Fibroblast of upper back skin (primary cell): ENCODE data around the gene SKP1.
"Not testable (repeated sequence)": the region's sequence is repeated elsewhere in the genome, so short reads cannot be mapped to it uniquely, and the experiment has no call there.

Source experiments
- DNase-seq: peaks from one replicate; pipeline ENCODE4 v3.0.0-alpha.2; 2013

The SKP1 gene

GRCh38 chr5:134175921-134176510 is 734 bp downstream of the SKP1 start:
- DNase-seq = peak; percentile 13

DNA sequence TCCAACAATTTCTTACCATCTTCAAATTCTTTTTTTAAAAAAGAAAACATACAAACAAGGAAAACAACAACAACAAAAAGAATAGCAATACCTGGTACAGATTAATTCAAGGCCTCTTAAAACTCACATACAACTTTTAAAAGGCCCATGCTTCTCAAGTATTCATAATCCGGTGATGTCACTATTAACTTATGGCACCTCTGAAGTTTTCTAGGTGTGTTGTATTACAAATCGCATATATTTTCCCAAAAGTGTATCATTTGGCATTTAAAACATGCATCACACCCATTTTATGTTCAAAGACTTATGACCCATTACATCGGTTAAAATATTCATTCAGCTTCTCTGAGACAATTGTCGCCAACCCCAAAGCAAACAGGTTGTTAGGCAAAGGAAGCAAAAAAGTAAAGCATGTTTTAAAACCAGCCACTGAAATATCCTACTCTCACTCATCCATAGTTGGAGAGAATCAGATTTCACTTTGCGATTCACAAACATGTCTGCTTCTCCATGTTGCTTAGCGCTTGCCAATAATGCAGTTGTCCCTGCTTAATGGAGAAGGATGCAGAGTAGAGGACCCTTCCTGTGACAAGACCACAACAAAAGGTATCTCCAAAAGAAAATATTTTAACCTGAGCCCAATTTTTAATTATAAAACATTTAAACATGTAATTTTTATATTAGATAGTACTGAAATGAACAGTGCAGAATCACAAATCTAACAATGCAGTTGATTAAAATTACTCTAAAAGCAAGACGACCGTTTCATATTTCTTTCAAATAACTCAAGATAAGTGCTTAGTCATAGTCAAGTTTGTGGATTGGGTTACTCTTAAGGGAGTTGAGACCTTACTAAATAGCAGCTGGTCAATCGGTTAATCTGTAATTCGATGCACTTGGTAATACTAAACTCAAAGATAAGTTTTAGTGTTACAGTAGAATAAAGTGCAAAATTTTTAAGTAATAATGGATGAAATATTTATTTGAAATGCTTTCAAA is 1.6 kb downstream of the SKP1 start:
- peak; percentile 40 for DNase-seq

- no peak for DNase-seq
Measured at GRCh38 chr5:134171972-134172371, 4.8 kb downstream of the SKP1 start.

DNA sequence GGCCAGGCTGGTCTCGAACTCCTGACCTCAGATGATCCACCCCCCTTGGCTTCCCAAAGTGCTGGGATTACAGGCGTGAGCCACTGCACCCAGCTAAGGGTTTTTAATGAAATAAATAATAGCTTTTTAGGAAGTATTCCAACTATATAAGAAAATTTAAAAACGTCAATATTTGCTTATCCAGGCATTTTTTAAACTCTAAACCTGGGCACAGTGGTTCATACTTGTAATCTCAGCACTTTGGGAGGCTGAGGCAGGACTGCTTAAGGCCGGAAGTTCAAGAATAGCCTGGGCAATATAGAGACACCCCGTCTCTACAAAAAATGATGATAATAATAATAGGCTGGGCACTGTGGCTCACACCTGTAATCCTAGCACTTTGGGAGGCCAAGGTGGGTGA is 14.2 kb downstream of the SKP1 start:
- DNase-seq = no peak

DNA sequence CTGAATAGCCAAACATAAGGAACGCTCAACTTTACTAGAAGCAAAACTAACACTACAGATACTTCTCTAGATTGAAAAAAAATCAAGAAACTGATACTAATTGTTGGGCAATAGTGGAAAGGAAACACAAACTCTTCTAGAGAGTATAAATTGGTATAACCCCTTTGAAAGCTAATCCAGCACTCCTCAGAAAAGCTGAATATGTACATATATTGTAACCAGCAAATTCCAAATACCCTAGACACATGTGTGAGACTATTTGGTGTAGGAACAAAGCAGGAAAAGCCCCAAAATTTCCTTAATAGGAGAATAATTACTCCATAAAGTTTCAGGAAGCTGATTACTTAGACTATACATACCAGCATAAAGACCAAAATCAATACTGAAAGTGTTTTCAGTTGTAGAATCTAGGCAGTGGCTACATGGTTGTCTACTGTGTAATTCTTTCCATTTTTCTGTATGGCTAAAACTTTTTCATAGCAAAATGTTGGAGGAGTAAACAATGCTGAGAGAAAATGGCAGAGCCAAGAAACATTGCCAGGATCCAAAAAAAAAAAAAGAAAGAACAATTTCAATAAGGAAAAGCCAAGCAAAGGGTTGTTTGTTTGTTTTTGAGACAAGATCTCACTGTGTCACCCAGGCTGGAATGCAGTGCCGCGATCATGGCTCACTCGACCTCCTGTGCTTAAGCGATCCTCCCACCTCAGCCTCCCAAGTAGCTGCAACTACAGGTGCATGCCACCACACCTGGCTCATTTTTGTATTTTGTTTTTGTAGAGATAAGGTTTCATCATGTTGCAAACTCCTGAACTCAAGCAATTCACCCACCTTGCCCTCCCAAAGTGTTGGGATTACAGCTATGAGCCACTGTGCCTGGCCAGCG is 15.0 kb downstream of the SKP1 start:
- DNase-seq = no peak

- no peak for DNase-seq
Measured at GRCh38 chr5:134153657-134154056, 23.1 kb downstream of the SKP1 start.

- DNase-seq = no peak
Measured at GRCh38 chr5:134153241-134153640, 23.5 kb downstream of the SKP1 start.

GRCh38 chr5:134152173-134152832 is 24.4 kb downstream of the SKP1 start:
- not testable (repeated sequence) for DNase-seq

DNA sequence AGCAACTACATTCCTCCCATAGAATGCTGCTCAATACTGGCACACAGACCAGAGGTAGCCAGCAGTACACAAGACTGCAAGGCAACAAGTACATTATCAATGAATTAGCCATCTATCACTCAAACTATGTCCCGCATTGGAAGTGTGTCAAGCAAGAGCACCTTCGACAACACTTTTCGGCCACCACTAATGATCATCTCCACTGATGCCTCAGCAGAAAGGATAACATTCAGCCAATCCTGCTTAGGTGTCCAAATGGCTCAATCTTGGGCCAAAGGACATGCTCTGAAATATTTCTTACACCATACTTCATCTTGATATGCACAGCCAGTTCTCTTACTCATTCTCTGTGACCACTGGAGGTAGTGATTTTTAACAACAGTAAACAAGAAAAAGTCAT is 25.0 kb downstream of the SKP1 start:
- no peak for DNase-seq

DNA sequence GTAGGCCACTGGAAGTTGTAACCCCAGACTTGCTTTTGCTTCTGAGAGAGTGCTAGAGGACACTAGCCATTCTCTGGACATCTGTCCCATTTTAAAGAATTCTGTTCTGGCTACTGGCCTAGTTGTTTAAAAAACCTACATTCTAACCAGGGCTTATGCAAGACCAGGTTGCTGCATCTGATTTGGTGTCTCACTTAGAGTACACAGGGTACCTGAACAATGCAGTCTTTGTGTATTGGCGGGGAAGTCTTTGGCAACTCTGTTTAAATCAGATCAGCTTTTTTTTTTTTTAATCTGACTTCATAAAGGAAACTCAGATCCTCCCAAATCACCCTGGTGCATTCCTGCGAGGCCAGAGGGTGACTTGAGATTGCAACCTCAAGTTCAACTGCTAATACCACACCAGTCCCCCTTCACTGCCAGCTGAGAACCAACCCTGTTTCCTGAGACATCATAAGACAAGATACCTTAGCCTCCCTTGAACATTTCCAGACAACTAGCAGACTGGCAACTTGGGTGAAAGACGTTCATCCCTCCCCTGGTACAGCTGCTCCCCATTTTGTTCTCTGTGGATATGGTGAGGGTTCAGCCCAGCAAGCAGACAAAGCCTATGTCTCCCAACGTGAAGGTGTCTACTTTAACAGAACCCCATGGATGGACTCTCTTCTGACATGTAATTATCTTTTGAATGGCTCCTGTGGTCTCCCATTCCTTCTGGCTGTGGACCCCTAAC is 27.0 kb downstream of the SKP1 start:
- DNase-seq = no peak

DNA sequence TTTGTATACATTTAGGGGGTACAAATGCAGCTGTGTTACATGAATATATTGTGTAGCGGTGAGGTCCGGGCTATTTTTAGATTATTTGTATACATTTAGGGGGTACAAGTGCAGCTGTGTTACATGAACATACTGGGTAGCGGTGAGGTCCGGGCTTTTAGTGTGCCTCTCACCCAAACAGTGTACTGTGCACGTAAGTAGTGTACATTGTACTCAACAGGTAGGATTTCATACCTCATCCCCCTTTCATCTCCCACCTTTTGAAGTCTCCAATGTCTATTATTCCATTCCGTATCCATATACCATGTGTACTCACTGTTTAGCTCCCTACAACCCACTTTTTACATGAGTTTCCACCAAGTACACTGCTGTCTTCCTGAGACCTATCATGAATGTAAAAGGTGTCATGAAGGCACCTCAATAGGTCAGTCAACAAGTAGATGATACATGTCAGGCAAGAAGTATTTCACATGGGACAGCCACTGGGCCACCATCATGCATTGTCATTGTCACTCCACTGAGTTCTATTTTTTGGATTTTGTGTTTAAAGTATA is 27.7 kb downstream of the SKP1 start:
- DNase-seq = no peak

DNA sequence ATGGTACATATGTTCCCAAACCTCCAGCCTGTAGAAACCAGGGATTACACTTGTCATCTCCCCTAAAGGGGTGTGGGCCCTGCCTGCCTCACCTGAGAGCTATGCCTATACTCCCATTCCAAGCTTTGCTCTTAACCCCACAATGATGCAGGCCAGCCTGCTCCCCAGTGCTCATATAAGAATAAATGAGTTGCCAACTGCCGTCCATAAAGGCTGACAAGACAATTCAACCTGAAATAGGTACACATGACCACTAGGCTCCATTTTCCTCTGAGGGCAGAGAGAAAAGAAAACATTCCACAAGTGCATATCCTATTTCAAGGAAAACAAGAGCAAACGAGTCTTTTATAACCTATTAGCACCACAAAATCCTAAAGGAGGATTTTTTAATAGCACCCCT is 28.4 kb downstream of the SKP1 start:
- no peak for DNase-seq

DNA sequence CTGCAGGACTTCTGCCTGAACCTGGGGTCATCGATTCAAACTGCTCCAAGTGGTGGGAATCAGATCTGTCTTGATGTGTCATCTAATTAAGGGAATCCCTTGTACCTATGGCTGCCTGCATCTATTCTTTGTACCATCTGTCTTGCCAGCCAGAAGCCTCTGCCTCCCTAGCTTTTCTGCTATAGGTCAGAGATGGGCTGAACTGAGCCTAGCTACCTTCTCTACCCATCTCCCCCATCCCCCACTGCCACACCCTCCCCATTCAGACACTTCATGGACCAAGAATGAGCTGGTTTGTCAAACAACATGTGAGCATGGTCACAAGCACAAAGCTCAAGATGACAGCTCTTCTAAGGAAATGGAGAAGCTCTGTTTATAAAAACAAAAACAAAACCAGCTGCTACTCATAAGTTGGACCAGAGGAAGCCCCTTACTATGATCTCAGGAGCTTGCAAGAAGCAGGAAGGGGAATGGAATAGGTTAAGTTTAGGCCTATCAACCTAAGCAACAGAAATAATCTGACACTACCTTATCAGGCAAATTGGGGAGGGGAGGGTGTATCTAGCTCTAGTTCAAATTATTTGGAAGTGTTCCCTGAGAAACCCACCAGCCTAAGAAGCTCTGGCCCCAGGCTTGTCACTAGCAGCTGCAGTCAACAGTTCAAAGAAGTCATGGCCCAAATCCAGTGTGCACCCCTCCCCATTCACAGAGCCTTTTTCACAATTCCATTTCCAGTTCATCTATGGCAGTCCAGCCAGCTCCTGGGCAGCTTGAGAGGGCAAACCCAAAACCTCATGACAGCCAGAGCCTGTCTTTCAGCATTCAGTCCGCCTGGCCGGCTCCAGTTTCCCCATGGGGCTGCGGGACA is 29.9 kb downstream of the SKP1 start:
- DNase-seq = no peak

- peak; percentile 62 for DNase-seq
Measured at GRCh38 chr5:134145779-134146581, 30.8 kb downstream of the SKP1 start.

GRCh38 chr5:134145041-134145757 is 31.6 kb downstream of the SKP1 start:
- no peak for DNase-seq

DNA sequence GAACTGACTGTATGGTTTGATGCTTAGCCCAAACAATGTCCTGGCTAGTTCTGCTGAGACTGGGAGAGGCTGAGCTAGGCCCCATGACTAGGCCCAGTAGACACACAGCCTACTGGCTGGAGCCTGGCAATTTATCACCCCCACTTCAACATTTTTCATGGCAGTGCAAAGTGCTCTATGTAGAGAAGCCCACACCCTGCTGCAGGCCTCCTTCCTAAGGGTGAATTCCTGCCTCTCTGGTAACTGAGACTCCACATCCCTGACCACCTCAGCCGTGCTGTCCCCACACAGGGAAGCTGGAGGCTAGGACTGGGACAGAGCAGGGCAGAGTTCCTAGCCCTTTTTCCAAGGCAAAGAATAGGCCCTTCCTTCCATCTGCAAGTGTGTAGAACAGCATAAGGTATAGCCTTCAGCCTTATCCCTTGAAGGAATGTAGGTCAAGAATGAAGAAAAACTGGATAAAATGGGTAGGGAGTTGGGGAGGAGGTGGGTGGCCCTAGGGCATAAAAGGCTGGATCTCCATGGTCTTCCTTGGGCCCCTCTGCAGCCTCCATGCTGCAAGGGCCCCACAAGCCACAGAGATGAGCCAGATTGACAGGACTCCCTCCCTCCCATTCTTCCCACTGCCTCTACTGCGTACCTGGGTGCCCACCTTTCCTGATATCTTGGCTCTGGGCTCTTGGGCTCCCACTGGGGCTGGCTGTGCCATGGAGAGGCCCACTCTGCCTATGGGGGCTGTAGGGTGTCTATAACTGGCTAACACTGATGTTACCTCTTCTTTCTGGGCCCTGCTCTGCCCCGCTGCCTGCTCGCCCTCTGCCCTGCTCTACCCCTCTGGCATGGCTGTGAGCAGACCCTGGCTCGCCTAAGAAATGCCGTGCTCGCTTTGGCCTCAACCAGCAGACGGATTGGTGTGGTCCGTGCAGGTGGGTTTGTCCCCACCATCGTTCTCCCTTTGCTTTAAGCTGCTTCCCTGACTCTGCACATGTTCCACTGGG is 32.5 kb downstream of the SKP1 start:
- no peak for DNase-seq

DNA sequence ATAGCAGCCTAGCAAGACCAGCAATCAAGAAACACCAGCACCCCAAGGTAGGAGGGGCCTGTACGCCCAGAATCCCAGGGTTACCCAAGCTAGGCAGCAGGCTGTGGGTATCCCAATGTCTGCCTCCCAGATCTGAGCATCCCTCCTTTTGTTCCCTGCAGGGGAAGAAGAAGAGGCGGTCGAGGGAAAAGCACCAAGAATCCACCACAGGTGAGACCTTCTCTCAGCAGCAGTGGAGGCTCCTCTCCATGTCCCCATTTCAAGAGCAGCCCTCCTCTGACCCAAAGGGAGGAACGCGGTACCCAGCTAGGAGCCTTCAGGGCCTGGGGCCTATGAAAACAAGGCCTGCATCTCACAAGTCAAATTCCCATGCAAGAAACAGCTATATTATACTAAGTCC is 33.3 kb downstream of the SKP1 start:
- DNase-seq = no peak

DNA sequence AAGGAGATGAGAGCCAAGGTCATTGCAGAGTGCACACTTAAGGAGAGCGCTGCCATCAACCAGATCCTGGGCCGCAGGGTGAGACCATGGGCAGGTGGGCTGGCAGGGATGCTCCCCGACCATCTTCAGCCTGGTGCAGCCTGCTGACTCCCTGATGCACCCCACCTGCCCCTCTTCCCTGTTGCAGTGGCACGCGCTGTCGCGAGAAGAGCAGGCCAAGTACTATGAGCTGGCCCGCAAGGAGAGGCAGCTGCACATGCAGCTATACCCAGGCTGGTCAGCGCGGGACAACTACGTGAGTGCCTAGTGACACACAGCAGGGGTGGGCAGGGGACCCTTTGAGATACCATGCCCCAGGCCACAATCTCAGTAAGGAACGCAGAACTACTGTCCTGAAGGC is 33.9 kb downstream of the SKP1 start:
- DNase-seq = no peak
